ENCODE measurements around the gene LIMK2.
"Not testable (repeated sequence)": the region's sequence is repeated elsewhere in the genome, so short reads cannot be mapped to it uniquely, and the experiment has no call there.

LIMK2 gene

DNA sequence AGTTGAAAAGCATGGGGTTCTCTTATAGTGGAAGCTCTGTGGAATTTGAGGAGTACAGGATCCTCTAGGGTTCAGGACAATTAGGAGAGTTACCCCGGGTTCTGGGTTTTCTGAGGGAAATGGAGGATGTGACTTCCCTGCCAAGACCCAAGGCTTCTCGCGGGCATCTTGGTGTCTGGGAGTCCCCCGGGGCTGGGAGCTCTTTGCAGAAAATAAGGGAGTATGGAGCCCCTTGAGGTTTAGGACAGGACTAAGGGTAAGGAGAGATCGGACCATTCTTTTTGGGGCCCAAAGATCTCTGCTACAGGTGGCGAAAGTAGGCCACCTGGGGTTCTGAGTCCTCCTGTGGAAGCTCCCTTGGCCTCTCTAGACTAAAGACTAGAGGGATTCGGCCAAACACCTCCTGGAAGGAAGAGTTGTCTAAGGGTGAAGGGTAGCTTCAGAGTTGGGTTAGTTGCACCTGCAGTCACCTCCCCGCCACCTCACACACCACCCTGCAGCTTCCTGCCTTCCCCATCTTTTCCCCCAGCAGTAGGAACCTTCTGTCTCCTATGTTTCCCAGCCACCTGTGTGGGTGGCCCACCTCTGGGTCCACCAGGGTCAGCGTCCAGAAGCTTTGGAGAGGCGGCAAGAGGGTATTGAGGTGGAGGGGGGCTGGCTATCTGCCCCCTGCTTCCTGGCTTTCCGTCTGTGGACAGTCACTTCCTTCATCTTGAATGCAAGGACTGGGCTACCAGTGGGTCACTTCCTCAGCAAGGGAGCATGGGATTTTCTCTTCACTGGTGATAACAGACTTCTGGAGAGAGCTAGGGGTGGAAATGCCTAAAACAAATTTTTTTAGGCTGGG, 908 bp downstream of the LIMK2 start:
- DNase-seq = no peak

DNA sequence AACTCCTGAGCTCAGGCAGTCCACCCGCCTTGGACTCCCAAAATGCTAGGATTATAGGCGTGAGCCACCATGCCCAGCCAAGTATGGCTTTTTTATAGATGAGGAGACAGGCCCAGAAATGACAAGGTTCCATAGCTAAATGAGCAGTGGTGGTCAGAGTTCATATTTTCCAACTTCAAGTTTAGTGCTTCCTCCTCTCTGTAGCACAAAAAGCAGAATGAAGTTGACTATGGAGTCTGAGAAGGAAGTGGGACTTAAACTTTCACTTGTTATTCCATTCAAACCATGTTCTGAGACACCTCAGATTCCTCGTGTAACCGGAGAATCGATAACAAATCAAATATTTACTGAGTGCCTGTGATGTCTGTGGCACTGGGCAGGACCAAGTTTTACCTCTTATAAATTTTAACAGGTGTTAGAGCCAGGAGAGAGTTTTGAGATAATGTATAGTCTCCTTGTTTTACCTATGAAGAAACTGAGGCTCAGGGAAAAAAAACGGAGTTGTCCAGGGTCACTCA, 3.0 kb downstream of the LIMK2 start:
- no peak for DNase-seq

DNA sequence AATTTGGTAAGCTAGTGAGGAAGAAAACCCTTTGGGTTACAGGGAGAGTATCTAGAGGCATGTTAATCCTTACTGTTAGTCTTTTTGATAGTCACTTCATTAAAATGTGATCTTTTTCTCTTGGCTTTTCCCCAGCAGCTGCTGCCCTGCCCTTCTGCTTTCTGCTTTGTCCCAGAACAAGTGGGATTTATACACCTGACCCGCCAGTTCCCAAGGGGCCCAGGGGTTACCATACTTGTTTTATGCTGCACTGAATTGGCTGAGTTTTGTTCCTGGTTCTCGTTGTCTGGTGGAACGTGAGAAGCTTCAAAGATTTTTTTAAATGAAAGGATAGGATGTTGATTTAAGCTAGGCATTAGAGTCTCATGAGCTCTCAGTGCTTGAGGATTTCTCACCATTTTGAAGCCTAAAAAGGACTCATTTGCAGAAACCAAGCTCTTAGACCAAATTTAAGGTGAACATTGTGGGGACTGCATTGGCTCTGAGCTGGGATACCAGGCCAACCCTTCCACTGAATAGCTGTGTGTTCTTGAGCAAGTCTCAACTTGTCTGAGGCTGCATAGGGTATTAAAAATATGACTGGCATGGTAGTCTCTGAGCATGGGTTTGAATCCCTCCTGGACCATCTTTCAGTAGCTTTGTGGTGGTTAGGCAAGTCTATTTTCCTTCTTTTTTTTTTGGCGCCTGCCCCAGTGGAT, 6.6 kb downstream of the LIMK2 start:
- no peak for DNase-seq

DNA sequence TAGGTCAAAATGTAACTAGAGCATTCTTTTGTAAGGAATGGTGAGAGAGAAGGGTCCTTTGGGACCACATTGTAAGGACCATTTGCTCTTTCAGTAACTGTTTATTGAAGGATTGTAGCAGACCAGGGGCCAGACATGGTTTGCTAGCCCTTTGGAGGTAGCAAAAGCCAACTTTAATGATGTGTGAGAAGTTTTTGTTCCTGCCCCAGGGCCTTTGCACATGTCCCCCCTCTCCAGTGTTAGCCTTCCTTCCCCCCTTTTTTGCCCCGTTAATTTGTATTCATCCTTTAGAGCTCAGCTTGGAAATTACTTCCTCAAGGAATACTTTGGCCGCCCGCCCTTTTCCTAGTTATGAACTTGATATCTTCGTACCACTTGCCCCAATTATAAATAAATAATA, 9.0 kb downstream of the LIMK2 start:
- DNase-seq = no peak

DNA sequence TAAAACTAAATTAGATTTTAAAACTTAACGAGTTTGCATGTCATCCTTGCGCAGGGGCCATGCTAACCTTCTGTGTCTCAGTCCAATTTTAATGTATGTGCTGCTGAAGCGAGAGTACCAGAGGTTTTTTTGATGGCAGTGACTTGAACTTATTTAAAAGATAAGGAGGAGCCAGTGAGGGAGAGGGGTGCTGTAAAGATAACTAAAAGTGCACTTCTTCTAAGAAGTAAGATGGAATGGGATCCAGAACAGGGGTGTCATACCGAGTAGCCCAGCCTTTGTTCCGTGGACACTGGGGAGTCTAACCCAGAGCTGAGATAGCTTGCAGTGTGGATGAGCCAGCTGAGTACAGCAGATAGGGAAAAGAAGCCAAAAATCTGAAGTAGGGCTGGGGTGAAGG, 10.6 kb downstream of the LIMK2 start:
- no peak for DNase-seq

DNA sequence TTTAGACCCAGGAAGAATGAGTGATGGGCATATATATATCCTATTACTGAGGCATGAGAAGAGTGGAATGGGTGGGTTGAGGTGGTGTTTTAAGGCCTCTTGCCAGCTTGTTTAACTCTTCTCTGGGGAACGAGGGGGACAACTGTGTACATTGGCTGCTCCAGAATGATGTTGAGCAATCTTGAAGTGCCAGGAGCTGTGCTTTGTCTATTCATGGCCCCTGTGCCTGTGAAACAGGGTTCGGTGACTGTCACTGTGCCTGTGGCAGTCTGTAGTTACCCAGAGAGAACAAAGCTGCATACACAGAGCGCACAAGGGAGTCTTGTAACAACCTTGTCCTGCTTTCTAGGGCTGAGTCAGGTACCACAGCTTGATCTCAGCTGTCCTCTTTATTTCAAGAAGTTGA, 11.7 kb downstream of the LIMK2 start:
- no peak for DNase-seq

DNA sequence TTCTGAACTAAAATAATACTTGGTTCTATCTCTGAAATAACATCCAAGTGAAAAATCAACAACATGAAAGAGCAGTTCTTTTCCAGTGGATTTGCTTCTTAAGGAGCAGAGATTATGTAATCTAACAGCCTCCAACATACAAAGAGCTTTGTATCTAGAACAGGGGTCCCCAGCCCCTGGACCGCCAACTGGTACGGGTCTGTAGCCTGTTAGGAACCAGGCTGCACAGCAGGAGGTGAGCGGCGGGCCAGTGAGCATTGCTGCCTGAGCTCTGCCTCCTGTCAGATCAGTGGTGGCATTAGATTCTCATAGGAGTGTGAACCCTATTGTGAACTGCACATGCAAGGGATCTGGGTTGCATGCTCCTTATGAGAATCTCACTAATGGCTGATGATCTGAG, 12.6 kb downstream of the LIMK2 start:
- not testable (repeated sequence) for DNase-seq

DNA sequence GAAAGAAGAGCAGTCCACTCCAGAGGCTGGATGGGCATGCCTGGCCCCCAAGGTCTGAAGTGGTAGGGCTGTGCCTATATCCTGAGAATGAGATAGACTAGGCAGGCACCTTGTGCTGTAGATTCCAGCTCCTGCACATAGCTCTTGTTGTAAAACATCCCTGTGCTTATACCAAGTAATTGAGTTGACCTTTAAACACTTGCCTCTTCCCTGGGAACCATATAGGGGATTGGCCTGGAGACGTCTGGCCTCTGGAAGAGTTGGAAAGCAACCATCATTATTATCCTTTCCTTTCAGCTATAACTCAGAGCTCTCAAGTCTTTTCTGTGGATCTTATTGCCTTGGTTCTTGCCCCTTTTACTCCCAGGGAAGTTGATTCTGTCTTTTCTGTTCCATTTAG, 15.1 kb downstream of the LIMK2 start:
- no peak for DNase-seq

DNA sequence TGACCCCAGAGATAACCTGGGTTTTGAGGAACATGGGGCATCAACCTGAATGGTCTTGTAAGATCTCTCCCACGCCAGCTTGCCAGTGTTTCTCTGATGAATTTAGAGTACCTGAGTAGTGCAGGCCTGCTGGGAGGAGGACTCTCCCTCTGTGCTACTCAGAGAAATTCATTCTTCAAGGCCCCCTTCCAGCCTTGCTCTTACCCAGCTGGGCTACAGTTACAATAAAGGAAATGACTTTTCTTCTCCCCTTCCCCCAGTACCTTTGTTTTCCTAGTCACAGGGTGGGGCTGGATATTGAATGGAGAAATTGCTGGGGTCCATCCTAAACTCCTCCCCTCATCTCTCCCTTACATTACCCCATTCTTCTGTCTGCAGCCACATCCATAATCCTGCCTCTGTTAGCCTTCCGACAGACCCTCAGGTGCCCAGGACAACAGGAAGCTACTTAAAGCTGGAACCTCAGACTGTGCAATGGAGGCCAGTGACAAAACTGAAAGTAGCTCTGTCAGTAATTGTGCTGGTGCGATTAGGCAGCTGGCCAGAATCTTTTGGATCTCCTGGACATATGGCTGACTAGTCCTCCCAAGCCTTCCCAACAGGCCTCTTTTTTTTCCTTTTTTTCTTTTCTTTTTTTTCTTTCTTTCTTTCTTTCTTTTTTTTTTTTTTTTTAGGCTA, 17.4 kb downstream of the LIMK2 start:
- no peak for DNase-seq

DNA sequence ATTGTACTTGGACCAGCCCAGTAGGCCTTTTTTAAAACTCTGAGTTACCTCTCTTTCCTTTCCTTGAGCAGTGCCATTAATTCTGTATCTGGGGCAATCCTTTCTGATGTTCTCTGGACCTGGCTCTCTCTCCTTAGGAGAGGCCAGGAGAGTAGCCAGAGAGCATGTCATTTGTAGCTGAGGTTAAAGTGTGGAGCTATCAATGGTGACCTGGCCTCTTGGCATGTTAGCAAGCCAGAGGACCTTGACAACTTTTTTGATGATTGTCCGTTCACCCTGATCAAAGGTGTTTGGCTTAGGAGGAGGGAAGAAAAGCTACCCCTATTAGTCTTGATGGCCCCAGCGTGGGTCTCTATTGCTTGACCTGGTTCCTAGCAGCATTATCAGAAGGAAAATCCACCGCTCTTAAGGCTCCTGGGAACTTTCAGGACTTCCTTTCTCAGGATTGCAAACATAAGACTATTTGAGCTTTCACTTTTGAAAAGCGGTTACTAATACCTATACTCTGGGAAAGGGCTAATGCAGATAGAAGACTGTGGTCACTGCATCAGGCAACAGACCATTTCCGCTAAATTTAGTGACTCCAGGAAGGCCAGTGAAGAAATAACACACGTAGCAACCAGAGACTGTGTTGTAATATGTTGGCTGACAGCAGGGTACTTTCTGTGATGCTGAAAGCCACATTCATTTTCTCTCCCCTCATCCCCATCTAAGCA, 18.2 kb downstream of the LIMK2 start:
- DNase-seq = peak; percentile 59

DNA sequence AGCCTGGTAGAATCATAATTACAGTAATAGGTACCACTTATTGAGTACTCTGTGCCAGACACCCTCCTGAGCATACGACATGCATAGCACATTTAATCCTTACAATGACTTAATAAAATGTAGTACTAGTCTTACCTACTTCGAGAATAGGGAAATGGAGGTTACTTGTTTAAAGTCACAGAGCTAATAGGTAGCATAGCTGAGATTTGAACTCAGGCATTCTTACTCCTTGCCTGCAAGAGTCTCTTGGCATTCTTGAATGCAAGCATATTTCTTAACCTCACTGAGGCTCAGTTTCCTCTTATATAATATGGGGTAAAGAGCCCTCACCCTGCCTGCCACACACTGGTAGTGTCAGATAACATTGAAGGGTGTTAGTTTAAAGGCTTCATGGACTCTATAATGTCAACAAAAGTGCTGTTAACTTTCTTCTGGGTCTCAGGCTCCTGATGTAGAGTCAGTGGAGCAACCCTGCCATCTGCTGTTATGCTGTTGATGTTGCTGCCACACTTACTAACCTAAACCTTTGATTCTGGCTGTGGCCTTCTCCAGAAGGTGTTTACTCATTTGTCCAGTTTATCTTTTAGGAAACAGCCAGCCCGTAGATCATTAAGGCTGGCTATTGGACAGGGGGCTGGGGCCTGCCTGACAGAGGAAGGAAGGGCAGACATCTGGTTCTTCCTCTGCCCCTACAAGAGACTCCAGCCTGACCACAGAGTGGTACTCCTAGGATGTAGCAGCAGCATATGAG, 18.9 kb downstream of the LIMK2 start:
- peak; percentile 60 for DNase-seq

DNA sequence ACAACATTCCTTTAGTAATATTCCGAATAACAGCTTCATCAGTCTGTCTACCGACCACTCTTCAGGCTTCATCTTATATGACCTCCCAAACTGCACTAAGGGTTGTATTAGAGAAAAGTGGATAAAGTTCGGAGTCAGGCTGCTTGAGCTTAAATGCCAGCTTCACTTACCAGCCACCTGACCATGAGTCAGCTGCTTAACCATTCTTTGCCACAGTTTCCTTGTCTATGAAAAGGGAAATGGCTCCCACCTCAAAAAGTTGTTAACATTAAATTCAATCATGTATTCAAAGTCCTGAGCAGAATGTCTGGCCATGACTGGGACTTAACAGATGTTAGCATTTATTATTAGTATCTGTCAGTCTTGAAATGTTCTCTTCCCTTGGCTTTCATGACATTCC, 20.9 kb downstream of the LIMK2 start:
- no peak for DNase-seq

DNA sequence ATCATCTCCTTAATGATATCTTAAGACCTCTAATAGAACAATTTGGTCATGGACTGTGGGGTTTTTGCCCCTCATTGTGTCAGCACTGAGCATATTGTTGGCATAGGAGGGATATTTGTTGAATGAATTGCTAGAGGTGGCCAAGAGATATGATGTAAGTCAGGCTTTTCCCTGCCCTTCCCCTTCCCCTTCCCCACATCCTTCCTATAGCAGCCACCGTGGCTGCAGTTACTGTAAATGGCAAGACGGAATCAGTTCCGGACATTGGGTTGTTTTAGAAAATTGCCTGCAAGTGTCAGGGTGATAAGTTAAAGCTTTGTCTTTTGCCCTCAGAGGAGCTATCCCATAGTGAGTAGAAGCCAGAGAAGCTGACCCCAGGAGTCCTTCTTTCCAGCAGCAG, 23.0 kb downstream of the LIMK2 start:
- peak; percentile 37 for DNase-seq

DNA sequence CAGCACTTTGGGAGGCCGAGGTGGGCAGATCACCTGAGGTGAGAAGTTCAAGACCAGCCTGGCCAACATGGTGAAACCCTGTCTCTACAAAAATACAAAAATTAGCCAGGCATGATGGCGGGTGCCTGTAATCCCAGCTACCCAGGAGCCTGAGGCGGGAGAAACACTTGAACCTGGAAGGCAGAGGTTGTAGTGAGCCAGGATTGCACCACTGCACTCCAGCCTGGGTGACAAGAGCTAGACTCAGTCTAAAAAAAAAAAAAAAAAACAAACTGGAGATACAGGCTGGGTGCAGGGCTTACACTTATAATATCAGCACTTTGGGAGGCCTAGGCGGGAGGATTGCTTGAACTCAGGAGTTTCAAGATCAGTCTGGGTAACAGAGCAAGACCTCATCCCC, 23.9 kb downstream of the LIMK2 start:
- not testable (repeated sequence) for DNase-seq

DNA sequence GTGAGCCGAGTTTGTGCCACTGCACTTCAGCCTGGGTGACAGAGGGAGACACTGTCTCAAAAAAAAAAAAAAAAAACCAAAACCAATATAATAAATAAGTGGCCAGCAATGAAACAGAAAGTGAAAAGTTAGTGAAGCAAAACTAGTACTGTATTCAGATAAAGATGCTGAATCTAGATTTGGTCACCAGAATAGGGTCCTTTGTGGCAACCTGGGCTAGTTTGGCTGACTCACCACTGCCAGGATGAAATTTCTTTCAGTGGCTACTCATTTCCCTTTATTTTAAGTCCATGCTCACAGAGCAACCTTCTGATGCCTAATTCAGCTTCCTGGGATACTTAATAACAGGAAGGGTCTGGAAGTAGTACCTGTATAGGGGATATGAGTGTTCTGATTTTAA, 26.0 kb downstream of the LIMK2 start:
- no peak for DNase-seq

DNA sequence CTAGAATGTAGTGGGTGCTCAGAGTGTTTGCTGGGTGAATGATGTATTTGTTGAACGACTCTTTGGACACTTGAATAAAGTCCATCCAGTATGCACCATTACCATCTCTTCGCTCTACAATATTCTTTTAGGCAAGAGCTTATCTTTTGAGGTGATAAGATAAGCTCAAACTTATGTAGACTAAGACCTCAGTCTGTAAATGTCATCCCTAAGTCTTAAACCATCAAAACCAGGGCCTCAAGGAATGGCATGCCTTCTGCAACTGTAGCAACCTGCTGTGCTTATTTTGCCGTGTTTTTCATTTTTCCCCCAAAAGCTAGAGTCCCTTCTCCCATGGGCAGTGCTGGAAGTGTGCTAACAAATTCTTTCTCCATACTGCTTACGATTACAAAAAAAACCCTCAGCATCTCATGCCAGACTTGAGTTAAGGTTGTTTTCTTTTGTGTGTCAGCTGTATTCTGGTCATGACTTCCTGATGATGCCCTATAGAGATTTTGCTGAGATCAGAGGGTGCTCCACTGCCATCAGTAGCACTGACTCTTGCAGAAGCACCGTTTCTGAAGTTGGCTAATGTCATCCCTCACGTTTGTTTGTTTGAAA, 27.8 kb downstream of the LIMK2 start:
- no peak for DNase-seq

DNA sequence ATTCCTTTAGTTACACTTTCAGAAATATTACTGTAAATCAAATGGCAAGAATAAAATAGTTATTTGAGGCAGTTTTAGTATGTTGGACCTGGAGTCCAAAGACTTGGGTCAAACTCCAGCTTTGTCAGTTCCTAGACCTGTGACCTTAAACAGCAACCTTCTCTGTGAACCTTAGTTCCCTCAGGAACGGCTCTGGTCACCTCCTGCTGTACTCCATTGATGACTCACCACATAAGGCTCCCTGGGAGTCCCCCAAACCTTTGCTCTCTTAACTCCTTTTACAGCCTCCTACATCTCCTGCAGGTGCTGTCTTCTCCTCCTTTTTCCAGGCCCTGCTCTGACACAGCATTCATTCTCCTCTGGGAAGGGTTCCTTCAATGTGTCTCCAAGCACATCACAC, 29.1 kb downstream of the LIMK2 start:
- DNase-seq = no peak

DNA sequence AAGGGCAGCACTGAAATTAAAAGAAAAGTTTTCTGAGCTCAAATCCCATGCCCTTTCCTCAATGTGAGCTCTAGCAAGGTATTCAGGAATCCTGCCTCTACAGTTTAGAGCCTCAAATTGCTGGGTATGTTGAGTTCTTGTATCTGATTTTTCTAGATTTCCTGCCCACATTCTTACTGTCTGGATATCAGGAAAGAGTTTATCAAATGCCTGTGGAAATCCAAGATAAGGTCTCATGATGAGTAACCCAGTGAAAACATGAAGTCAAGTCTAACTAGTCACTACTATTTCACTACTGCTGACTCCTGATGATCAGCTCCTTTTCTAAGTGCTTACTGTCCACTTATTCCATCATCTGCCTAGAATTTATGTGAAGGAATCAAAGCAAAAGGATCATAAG, 29.8 kb downstream of the LIMK2 start:
- DNase-seq = no peak

DNA sequence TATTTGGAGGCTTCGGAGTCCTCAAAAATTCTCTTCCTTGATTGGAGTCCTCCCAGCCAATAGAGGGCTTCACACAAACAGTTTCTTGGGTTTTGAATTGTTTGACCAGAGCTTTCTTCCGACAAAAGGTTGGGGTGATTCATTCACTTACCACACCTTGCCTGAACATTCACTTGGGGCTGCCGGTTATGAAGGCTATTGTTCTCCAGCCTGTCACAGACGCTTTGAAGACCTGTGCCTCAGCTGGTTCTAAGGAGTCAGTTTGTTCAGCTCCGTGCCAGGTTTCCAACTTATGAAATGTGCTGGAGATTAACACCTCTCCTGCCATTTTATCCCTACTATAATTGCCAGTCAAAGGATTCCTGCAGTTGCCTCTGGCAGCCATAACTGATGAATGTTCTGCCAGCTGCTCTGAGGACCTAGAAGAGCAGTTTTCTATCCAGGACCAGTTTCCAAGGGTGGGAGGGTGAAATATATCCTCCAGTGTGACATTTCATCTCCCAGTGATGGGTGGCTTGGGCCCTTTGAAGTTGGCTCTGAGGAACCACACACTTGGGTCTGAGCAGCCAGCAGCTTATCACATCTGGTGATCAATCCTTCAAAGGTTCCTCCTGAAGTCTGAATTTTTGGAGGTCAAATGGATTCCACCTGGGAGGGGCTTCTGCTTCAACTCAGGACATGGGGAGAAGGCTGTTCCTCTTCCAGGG, 31.4 kb downstream of the LIMK2 start:
- no peak for DNase-seq

DNA sequence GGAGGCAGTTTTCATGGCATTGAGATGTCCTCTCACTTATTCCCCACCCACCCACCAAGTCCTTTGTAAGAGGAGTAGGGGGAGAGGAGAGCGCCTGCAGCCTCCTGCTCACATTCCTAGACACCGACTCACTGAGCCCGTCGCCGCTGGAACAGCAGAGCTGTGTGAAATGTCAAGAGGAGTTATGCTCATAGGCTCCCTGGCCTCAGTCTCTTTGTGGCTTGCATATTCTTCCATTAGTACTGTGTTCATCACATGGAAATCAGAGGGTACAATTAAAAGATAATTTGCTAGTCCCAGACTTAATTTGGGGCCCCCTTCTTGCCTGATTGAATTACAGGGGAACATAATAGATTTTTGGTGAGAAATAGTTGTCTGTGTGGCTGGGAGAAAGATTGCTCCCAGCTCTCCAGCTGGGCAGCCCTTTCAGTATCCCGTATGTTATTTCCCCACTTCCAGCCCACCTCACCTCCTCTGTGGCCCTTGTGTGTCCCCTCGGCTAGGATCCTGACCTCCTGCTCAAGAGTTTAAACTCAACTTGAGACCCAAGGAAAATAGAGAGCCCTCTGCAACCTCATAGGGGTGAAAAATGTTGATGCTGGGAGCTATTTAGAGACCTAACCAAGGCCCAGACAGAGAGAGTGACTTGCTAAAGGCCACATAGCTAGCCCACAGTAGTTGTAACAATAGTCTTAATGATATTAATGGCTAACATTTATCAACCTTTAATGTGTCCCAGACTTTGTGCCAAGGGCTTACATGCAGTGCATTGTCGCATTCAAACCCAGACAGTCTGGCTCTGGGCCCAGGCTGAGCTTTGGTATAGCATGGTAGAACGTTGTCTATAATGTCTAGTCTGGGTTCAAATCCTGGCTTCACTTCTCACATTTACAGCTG, 32.2 kb downstream of the LIMK2 start:
- no peak for DNase-seq
